OCI-LY1 (cell line): ENCODE data around the gene CLK3.

ENCODE experiments used
- CTCF ChIP-seq: fragments of 200-600 bp; sonication (generic), shearing (Covaris generic); IDR thresholded peaks from 2 replicates; pipeline ENCODE4 v1.5.1; 2017; ENCODE audit warnings: mild to moderate bottlenecking, antibody characterized with exemption, low read length, moderate library complexity, mixed read lengths
- EZH2 ChIP-seq: fragments of 200-600 bp; sonication (generic), shearing (Covaris generic); IDR thresholded peaks from 2 replicates; pipeline ENCODE4 v1.8.0; 2017; ENCODE audit warnings: borderline replicate concordance, mixed run types, mild to moderate bottlenecking, antibody characterized with exemption, low read length, moderate library complexity, mixed read lengths

- no peak for TF ChIP-seq CTCF
- TF ChIP-seq EZH2 = no peak
Observed at GRCh38 chr15:74653426-74654102, 37.9 kb downstream of the CLK3 start.
